GM19035 (cell line): Measurements from ENCODE around the gene PTPN7.
"Not testable (repeated sequence)": the region's sequence is repeated elsewhere in the genome, so short reads cannot be mapped to it uniquely, and the experiment has no call there.

Experiments
- ATAC-seq: cut with Tn5 transposase; IDR thresholded peaks from one replicate; pipeline ENCODE4 v1.9.1; 2021; ENCODE audit not compliant: unreplicated experiment

PTPN7 gene

DNA sequence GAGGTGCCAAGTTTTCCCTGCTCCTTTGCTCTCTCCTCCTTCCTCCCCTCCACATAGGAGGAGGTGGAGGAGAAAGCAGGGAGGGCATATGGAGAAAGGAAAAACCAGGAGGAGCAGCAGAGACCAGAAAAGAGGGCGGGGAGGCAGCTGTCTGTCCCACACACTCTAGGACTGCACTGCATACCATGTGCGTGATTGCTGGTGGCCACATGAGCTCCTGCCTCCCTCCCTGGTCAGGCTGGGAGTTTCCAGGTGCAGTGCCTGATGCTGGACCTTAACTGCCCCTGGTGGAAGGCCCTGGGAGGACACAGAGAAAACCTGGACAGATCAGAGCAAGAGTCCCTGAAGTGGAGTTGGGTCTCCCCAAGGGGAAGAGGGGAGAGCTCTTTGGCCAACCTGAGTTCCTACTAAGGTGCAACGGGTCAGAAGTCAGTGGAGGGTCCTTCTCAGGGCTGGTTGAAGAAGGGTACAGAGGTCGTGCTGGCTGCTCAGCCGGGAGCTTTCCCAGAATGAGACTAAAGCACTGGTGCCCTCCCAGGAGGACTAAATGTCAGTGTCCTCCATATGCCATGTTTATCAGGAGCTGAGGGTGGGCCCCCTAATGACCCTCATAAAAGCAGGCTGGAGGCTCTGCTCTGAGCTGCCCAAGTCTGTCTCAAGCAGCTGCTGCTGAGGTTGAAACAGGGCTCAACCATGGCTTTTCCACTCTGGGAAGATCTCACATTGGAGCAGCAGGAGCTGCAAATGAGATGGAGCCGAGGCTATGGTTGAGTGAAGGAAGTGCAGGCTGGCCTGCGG, 29.7 kb upstream of the PTPN7 start:
- no peak for ATAC-seq

DNA sequence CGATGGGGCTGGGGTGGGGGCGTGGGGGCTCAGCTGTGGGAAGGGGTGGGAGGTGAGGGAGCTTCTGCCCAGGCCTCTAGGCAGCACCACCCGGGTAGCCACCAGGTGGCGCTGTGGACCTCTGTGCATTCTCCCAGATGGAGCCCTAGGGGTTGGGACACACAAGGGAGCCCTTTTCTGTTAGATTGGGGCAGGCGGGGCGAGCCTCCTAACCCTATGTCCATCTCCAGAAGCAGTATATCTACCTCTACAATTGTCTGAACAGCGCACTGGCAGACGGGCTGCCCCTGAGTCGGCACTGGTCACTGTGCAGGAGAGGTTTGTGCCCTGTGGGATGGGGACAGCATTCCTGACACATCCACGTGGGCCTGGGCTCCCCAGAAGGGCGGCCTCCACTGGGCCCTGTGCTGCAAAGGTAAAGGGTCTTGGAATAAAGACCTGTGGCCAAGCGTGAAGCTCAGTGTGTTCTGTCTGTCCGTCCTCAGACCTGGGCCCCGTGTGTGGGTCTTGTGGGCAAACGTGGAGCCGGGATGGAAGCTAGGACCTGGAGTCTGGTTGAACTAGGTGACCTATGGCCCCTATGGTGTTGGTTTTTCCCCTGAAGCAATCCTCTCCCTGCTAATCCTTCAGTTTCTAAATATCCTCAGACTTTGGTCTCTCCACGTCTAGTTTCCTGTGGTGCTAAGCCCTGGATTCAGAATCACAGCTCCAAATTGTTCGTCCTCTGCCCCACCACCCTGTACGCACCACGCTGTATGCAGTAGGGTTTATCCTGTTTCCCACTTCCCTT, 28.8 kb upstream of the PTPN7 start:
- ATAC-seq: no peak

DNA sequence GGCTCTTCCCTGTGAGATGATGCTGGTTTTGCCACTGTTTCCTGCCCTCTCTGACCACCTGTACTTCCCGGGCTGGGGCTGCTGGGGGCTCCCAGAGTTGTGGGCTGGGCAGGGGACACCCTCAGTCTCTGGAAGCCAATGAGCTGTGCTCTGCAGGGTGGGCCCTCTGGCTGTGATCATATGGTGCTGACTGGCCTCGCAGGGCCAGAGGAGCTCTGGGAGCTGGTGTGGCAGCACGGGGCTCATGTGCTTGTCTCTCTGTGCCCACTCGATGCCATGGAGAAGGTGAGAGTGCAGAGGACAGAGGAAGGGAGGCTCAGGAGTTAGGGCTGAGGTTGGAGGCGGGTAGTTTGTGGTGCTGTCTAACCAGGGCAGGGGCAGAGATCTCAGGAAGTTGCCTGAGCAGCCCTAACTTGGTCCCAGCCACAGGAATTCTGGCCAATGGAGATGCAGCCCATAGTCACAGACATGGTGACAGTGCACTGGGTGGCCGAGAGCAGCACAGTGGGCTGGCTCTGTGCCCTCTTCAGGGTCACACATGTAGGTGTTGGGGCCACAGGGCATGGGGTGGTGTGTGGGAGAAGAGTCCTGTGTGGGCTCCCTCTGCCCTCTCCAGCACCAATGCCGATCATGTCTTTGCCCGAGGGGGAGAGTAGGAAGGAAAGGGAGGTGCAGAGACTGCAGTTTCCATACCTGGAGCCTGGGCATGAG, 27.4 kb upstream of the PTPN7 start:
- no peak for ATAC-seq

DNA sequence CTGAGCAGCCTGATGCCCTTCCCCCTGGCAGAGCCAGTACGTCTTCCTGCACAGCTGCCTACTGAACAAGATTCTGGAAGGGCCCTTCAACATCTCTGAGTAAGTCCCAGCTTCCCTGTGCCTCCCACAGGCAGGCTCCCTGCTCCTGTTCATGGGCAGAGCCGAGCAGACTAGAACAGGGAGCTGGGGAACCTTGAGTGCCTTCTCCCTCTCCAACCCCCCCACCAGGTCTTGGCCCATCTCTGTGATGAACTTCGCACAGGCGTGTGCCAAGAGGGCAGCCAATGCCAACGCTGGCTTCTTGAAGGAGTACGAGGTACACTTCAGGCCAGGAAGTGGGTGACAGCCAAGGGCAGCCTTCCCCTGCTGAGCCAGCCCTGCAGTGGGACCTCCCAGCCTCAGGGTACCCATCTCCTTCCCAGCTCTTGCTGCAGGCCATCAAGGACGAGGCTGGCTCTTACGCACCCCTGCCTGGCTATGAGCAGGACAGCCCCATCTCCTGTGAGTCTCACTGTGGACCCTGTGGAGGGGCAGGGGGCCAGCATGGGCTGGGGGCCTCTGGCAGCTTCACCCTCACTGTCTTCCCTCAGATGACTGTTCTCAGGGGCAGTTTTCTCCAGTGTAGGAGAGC, 26.8 kb upstream of the PTPN7 start:
- no peak for ATAC-seq

DNA sequence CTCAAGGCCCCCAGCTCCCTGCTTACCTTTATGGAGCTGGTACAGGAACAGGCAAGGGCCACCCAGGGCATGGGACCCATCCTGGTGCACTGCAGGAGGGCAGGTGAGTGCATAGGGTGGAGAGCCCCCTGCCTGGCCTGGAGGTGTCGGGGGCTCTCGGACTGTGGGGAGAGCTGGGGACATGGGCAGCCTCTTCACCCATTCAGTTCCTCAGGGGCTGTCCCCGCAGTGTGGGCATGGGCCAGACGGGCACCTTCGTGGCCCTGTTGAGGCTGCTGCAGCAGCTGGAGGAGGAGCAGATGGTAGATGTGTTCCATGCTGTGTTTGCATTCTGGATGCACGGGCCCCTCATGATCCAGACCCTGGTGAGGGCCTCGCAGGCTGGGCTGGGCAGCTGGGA, 25.9 kb upstream of the PTPN7 start:
- no peak for ATAC-seq

DNA sequence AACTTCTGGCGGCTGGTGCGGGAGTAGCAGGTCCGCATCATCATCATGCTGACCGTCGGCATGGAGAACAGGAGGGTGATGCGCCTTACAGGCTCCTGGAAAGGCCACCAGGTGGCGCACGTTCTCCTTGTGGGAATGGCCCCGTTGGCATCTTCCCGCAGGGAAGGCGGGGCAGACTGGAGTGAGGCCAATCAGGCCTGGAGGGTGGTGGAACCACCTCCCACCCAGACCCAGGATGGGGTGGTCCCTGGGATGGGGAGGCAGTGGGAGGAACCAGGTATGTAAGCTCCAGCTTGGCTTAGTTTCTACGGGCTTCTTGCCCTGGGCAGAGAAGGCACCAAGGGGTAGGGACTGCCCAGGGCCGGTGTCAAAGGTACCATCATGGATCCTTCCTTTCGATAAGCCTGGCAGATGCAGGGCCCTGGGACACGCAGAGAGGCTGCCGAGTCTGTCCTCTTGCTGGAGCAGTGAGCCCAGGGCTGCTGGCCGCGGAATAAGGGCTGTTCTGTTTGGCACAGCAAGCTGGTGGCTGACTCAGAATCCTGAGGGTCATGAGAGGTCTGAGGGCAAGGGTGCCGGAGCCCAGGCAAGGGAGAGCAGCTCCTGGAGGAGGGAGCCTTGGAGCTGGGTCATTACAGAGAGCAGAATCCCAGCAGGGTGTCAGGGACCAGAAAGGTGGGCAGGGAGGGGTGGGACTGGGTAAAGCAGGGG, 24.5 kb upstream of the PTPN7 start:
- ATAC-seq: no peak

DNA sequence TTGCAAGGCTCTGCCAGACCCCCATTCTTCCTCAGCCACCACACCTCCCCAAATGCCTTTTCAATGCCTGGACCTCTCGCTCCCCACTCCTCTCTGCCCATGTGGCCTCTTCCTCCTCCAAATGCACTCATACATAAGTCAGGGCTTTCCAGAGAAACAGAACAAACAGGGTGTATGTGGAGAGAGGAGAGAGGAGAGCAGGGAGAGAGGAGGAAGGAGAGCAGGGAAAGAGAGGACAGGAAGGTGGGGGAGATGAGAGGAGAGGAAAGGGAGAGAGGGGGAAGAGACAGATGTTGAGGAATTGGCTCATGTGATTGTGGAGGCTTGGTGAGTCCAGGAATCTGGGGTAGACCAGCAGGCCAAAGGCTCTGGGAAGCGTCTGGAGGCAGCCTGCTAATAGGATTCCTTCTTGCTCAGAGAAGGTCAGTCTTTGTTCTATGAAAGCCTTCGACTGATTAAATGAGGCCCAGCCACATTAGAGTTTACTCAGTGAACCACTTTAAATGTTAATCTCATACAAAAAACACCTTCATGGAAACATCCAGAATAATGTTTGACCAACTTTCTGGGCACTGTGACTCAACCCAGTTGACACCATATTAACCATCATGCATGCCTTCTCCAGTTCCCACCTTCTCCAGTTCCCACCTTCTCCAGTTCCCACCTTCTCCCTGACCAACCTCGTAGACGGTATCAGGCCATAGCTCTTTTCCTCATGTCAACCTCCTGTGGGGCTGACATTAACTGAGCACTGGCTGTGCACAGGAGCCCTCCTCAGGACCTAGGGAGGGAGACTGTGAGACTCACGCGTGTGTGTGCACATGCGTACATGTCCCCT, 21.9 kb upstream of the PTPN7 start:
- no peak for ATAC-seq

DNA sequence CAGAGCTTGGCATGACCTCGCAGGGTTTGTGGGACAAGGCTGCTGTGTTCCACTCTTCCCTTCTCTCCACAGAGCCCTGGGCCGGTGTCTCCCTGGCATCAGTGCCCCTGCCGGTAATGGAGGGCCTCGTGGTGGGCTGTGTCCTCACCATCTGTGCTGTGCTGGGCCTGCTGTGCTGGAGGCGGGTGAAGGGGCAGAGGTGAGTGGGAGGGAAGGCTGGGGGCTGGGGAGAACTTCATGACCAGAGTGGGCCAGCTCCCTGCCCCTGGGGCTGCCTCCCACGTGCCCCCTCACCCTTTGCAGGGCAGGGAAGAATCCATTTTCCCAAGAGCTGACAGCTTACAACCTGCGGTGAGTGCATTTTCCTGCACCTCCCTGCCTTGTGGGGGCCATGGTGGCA, 21.2 kb upstream of the PTPN7 start:
- ATAC-seq: no peak

DNA sequence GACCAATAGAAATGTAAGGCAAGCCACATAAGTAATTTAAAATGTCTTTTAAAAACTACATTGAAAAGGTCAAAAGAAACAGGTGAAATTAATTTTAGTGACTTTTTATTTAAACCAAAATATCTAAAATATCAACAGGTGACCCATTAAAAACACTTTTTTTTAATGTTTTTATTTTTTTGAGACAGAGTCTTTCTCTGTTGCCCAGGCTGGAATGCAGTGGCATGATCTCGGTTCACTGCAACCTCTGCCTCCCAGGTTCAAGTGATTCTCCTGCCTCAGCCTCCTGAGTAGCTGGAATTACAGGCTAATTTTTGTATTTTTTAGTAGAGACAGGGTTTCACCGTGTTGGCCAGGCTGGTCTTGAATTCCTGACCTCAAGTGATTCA, 20.3 kb upstream of the PTPN7 start:
- ATAC-seq: not testable (repeated sequence)

DNA sequence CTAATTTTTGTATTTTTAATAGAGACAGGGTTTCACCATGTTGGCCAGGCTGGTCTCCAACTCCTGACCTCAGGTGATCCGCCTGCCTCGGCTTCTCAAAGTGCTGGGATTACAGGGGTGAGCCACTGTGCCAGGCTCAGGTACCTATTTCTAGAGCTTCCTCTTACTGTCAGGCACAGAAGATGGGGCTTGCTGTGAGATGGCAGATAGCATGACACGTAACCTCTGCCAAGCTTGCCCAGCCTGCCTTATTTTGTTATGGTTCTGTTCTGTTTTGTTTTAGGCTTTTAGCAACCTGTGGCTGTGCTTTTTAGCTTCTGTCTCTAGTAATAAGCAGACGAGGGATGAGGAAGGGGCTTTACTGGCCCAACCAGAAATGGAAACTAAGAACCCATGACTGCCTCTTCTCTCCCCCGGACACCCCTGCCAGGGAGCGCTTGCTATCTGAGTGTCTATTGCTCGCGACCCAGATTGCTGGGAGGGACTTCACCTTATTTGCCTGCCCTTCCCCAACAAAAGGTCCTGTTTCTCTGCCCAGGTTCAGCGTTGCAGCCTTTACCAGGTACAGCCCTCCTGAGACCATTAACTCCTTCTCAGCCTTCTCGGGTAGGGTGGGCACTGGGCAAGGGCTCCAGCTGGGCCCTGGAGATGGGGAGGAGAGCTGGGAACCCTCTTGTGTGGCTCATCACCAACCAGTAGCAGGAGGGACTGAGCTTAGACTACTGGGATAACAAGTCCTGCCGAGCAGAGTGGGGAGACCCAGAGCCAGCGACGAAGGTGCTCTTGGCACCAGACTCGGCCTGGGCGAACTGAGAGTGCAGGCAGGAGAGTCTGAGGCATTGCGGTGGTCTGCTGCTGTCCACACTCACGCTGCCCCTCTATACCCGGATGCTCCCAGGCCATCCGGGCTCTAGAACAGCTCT, 19.7 kb upstream of the PTPN7 start:
- no peak for ATAC-seq

DNA sequence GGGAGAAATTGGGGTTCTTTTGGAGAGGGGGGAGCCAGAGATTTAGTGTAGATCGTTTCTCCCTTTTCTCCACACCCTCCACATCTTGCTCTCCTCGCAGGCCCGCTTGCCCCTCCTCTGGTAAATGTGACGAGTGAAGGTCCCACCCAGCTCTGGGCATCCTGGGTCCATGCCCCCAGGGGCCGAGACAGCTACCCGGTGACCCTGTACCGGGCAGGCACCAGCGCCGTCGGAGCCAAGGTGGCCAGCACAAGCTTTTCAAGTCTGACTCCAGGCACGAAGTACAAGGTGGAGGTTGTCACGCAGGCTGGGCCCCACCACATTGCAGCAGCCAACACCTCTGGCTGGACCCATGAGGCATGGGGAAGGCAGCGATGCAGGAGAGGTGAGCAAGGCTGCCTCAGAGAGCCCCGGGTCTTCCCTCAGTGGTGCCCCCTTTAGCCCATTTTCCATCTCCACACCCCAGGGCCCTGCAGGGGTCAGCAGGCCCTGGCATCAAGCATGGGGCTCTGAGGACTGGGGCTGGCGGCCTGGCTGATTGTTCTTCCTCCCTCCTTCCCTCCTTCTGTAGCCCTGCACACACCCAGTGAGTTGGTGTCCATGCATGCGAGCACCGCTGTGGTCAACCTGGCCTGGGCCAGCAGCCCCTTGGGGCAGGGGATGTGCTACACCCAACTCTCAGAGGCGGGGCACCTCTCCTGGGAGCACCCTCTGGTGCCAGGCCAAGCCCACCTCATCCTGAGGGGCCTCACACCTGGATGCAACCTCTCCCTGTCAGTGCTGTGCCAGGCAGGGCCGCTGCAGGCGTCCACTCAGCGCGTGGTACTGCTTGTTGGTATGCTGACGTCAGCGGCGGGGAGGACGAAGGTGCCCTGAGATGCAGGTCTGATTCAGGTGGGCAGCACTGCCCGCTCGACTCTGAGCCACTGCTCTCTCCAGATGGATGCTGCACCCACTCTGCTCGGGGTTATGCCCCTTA, 16.8 kb upstream of the PTPN7 start:
- ATAC-seq: no peak

DNA sequence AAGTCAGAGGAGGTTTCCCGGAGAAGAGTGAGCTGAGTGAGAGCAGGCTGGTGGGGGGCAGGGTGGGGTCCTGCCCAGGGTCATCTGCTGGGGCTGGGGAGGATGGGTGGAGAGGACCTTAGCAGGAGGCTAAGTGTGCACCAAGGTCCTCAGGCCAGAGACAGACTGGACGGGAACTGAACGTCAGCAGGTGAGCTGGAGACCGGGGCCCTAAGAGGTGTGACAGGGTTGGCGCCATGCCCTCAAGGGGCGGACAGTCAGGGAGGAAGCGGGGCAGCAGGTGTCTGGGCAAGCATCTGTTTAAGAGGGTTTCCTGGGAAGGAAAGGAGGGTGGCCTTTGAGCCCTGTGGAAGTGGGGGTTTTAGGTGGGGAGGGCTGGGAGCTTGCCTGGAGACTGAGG, 13.6 kb upstream of the PTPN7 start:
- no peak for ATAC-seq

DNA sequence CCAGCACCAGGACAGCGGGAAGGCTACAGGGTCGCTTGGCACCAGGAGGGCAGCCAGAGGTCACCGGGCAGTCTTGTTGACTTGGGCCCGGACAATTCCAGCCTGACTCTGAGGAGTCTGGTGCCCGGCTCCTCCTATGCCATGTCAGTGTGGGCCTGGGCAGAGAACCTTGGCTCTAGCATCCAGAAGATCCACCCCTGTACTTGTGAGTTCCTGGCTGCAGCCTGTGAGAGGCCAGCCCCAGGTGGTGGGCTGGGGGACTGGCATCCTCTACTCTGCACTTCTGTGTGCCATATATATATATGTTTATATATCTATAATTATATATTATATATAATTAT, 11.6 kb upstream of the PTPN7 start:
- no peak for ATAC-seq

DNA sequence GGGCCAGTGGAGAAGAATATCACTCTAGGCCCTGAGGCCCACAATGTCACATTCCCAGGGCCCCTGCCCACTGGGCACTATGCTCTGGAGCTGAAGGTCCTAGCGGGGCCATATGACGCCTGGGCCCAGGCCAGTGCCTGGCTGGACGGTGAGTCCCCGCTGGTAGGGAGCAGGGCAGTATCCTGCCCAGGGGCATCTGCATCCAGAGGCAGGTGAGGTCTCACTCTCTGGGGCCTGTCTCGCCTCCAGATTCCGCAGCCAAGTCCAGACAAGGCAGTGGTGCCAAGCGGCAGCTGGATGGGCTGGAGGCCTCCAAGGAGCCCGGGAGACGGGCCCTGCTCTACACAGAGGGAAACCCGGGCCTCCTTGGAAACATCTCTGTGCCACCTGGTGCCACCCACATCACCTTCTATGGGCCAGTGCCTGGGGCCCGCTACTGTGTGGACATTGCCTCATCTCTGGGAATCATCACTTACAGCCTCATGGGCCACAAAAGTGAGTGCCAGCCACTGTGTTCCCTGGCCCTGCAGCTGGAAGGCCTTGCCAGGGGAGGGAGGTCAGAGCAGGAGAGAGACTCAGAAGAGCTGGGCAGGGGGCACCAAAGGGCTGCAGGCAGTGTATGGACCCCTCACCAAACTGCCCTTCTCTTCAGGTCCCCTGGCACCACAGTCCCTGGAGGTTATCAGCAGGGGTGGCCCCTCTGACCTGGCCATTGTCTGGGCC, 11.1 kb upstream of the PTPN7 start:
- ATAC-seq: no peak

DNA sequence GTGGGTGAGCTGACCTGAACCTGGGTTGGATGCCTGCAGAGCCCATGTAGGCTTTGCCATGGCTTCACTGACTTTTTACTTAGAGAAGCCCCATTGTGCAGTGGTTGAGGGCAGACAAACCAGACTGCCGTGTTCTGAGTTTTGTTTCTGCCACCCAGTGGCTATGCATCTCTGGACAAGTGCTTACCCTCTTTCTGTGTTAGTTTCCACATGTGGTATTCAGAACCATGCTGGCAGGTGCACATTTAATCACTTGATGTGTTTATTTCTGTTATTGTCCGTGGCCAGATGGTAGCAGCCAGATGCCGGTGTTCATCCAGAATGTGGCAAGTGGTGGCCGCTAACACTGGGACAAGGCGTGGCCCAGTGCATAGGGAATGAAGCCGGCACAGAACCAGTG, 10.3 kb upstream of the PTPN7 start:
- no peak for ATAC-seq

DNA sequence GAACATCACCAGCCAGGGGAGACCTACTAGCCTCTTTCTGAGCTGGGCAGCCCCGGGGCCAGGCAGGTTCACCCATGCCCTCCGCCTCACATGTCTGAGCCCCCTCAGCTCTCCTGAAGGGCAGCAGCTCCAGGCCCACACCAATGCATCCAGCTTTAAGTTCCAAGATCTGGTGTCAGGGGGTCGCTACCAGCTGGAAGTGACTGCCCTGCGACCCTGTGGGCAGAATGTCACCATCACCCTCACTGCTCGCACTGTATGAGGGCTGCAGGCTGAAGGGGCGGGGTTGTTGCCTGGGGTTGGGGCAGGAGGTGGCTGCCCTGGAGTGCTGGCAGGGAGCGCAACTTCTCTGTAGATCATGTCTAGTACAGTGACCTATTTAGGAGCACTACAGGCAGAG, 8.5 kb upstream of the PTPN7 start:
- no peak for ATAC-seq
